Vein endothelial cell (primary cell): ENCODE measurements around the gene NEXN. TPM values are rescaled to one million over a fixed set of nuclear protein-coding genes. Genes with fewer than 3 reads are reported as not detected.

Source experiments
- total RNA-seq: library from RNA; depleted of rRNA; stranded (reverse); fragments of >200 nt; gene quantifications from 2 replicates; pipeline ENCODE4 v1.2.3, GENCODE V29; 2012

Gene NEXN
- 2.3 and 2.4 TPM in 2 replicates for total RNA-seq

DNA sequence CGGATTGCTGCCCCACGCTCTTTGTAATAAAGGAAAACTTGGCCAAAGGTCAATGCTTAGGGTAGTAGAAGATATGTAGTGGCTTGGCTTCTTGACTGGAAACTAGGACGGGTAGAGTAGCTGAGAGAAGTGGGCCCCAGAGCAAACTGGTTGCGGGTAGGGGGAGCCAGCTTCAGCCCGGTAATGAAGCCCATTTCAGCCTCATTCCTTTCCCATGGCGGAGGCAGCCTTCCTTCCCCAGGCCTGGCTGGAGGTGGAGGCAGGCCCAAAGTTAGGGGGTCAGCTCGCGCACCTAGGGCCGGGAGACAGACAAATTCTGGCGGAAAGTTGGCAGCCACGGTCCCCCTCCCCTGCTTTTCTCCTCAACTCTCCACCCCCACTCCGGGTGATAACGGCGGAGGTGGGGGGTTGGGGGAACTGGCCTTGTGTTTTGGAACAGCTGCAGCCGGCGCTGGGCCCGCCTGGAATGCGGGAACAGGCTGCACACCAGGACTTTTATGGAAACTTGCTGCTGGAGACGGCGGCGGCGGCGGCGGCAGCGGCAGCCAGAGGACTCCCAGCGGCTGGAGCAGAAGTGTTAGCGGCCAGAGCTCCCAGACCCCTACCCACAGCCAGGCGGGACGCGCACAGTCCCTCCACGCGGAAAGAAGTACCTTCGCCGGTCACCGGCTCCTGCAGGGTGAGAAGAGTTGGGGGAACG, at the start of gene NEXN:
TSS of gene NEXN (plus strand) at position 544 of the 700 bp plus-strand sequence. CDS start 27,483 bp downstream, outside the sequence.

DNA sequence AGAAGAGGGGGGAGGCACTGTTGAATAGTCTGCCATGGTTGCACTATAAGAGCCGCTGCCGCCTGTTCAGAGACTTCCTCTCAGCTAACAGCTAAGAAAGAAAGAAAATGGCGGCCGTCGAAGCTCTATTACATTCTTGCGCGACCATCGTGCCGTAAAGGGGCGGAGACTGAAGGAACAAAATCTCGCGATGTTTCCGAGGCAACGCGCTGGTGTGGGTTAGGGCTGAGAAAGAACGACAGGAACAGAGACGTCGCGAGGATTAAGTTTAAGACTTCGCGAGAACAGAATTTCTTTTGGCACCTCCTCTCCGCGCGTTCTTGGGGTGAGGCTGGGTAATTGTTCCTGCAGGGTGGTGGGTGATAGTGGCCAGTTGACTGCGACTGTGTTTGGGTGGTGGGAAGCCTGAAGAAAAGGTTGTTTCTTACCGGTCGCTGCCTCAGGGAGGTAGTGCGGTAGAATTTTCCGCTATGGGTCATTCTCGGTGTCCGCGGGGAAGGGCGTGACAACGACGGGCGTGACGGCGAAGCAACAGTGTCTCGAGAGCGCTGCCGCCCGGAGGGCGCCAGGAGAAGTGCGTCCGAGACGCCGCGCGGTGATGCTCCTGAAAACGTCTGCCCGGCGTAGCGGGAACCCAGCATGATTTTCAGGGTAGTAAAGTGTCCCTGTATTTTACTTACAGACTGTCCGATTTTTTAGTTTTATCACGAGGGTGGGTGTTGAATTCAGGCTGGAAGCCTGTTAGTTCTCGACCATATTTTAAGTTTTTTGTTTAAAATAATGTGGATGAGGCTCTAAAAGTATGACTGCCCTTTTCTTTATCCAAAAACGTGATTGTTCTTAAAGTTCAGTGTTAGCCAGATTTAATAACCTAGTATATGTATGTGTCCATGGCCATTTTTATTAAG, 90.8 kb downstream of the NEXN start, which contains the start of gene FUBP1:
TSS of gene FUBP1 (minus strand) at position 104 of the 908 bp plus-strand sequence. CDS start at position 36, 68 bp downstream.

Other genes with a start within 250 kb of the NEXN start
- gene ZZZ3, start 206.0 kb upstream of the NEXN start, total RNA-seq, result 54.5 and 78.0 TPM in 2 replicates
- 59.4 and 60.7 TPM in 2 replicates for gene USP33, start 128.8 kb upstream of the NEXN start, total RNA-seq
- 16.3 and 18.1 TPM in 2 replicates for gene MIGA1, start 109.0 kb upstream of the NEXN start, total RNA-seq
- gene FUBP1, start 90.4 kb downstream of the NEXN start, total RNA-seq, result 147 and 156 TPM in 2 replicates
- gene DNAJB4, start 116.3 kb downstream of the NEXN start, total RNA-seq, result 227 and 238 TPM in 2 replicates
- 12.4 and 14.7 TPM in 2 replicates for gene GIPC2, start 157.3 kb downstream of the NEXN start, total RNA-seq